ENCODE results near the gene TMEM72. TPM values are rescaled to one million over a fixed set of nuclear protein-coding genes. Genes with fewer than 3 reads are reported as not detected.

TMEM72 gene
- total RNA-seq, 1 experiment from 2014 or later, result not detected

GRCh38 chr10:44974628-44975430 is 63.7 kb downstream of the TMEM72 start:
- Histone ChIP-seq H2BK5ac (ENCODE audit: insufficient read length, low read length) (no peak overlapping the region), H3K79me2 (ENCODE audit: insufficient read depth, low read length) (no peaks in the 10 kb centered on the region), H4K20me1 (ENCODE audit: control insufficient read depth, insufficient read depth, insufficient read length) (no peaks in the 10 kb centered on the region), H3K14ac (ENCODE audit: insufficient read depth, low read length) (peak overlapping the region; percentile 75), H3K18ac (ENCODE audit: insufficient read length, low read depth, low read length) (peak overlapping the region; percentile 78), H2BK15ac (ENCODE audit: low read depth, low read length) (no peak overlapping the region), H4K5ac (ENCODE audit: insufficient read length, low read depth, low read length) (peak overlapping the region; percentile 31), H3K27ac (ENCODE audit: insufficient read length, low read depth, low read length) (no peak overlapping the region), H3K56ac (ENCODE audit: insufficient read length, low read depth, low read length) (no peak overlapping the region), H3K23me2 (ENCODE audit: insufficient read length, low read depth, low read length, poor library complexity, severe bottlenecking) (peaks cover 4% of the 10 kb centered on the region), H3K23ac (ENCODE audit: insufficient read length, low read depth, low read length) (no peak overlapping the region), H3T11ph (ENCODE audit: low read length) (no peak overlapping the region), H3K9me3 (ENCODE audit: control insufficient read depth, low read depth, low read length) (no peaks in the 10 kb centered on the region), H2AK5ac (ENCODE audit: insufficient read length, low read length) (no peak overlapping the region), H2BK20ac (ENCODE audit: low read depth, low read length, poor library complexity, severe bottlenecking) (no peak overlapping the region), H3K27me3 (ENCODE audit: insufficient read depth, low read length) (no peaks in the 10 kb centered on the region), H4K91ac (ENCODE audit: insufficient read length, low read depth, low read length) (peak overlapping the region; percentile 39), H3K79me1 (ENCODE audit: insufficient read depth, low read depth, low read length, poor library complexity, severe bottlenecking) (no peaks in the 10 kb centered on the region), H3K4ac (ENCODE audit: low read depth, low read length) (no peak overlapping the region), H3K9ac (ENCODE audit: extremely low read depth, insufficient read length, low read length) (peak overlapping the region; percentile 41), H2BK12ac (ENCODE audit: insufficient read length, low read depth, low read length) (no peak overlapping the region), H3K4me2 (ENCODE audit: insufficient read depth, insufficient read length, low read length) (peak overlapping the region; percentile 80), H2BK120ac (ENCODE audit: low read depth, low read length, poor library complexity, severe bottlenecking) (no peak overlapping the region), H3K4me1 (ENCODE audit: insufficient read depth, low read length) (peaks cover 16% of the 10 kb centered on the region), H4K8ac (replicated peaks; ENCODE audit: insufficient read length, low read depth, low read length) (no peak overlapping the region), H2AFZ (ENCODE audit: low read length) (no peak overlapping the region)
- peaks cover 5 to 20% (median 16%) of the 10 kb centered on the region in 3 experiments; a peak in 5 of 7 replicates for H3K36me3 Mint-ChIP-seq (ENCODE audit: insufficient read depth in 1 of 3, low read depth in 3 of 3)
- TF ChIP-seq CTCF (conservative IDR thresholded peaks at IDR 0.05), result peak; percentile 98
- H3K9me3 Mint-ChIP-seq, result no peaks in the 10 kb centered on the region; a peak in 1 of 5 replicates
- H3K4me1 Mint-ChIP-seq, result peaks cover 59% of the 10 kb centered on the region in 2 experiments
- H3K27me3 Mint-ChIP-seq (ENCODE audit: low read depth), result peaks cover 7% of the 10 kb centered on the region; the same call in 1 of the 2 replicates
- peak overlapping the region; percentile 57 to 60 for H3K4me3 Mint-ChIP-seq
- H3K27ac Mint-ChIP-seq, result peak overlapping the region in 1 of 3 experiments; percentile 22; a peak in 1 of 7 replicates
- WGBS (ENCODE audit: extremely low coverage, insufficient read length, low lambda C conversion rate), result no CpG with 5 or more reads among the region's 46 CpGs
- peak; percentile 76 for DNase-seq

All from H9 (cell line).